Left ventricle myocardium inferior (tissue), 1 donor: Measurements from ENCODE around the gene CDK14. TPM values are rescaled to one million over a fixed set of nuclear protein-coding genes. Genes with fewer than 3 reads are reported as not detected.

ENCODE experiments used
- DNase-seq: peaks from one replicate; pipeline ENCODE4 v3.0.0-alpha.2; 2020
- H3K27ac ChIP-seq: fragments of 200-600 bp; replicated peaks from 2 replicates; pipeline ENCODE4 v1.8.0; 2021
- H3K27me3 ChIP-seq: fragments of 200-600 bp; 2 replicates; pipeline ENCODE4 v1.8.0; 2021; ENCODE audit warnings: low read depth
- H3K36me3 ChIP-seq: fragments of 200-600 bp; 2 replicates; pipeline ENCODE4 v1.8.0; 2021
- H3K4me1 ChIP-seq: fragments of 200-600 bp; 2 replicates; pipeline ENCODE4 v1.8.0; 2021
- H3K4me3 ChIP-seq: fragments of 200-600 bp; 2 replicates; pipeline ENCODE4 v1.8.0; 2021; ENCODE audit warnings: mild to moderate bottlenecking, moderate library complexity
- H3K9me3 ChIP-seq: fragments of 200-600 bp; replicated peaks from 2 replicates; pipeline ENCODE4 v1.8.0; 2021
- intact Hi-C: fragments of 100-400 bp; cut with micrococcal nuclease; formaldehyde crosslinking; loops from one replicate; pipeline ENCODE4 v1.11.0; 2022
- total RNA-seq: library from RNA; stranded (reverse); fragmentation: NEBNext Ultra II Directional; extraction: Animal tissue kit (Norgen Biotek cat#: 25700); gene quantifications from one replicate; pipeline ENCODE4 v1.2.1, GENCODE V29; 2021
- TF ChIP-seq, protein P1 (sequence below): fragments of 200-600 bp; IDR thresholded peaks from 2 replicates; pipeline ENCODE4 v1.8.0; 2021; ENCODE audit warnings: antibody characterized with exemption, mild to moderate bottlenecking, borderline replicate concordance
- donor health status: DM: no; HTN: yes; CAD: no; lungs with severe emphysema.

The CDK14 gene
- total RNA-seq, 1 donor from 2014 or later, result 18.7 TPM

DNA sequence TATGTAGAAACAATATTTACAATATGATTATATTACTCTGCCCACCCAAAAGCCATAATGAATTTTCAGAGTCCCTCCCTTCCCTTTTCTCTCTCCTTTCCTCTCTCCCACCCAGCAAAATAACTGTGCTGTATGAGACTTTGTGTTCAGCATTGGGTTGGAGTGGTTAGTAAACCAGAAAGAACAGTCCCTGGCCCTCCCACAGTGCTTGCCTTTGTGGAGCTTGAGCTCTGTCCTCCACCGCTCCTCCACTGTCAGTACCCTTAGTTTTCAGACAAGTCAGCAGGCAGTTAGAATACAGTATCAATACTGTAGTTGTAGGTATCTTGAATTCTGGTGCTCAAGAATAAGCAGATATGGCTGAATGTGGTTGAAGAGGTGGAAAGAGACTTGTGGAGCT lies 92.7 kb downstream of the CDK14 start:
- intact Hi-C loops, result no loop called here
- Histone ChIP-seq H3K4me3 (no peak overlapping the region), H3K27ac (no peak overlapping the region), H3K36me3 (no peaks in the 10 kb centered on the region), H3K9me3 (no peaks in the 10 kb centered on the region), H3K27me3 (no peaks in the 10 kb centered on the region), H3K4me1 (peaks cover 8% of the 10 kb centered on the region)
- TF ChIP-seq, protein P1, sequence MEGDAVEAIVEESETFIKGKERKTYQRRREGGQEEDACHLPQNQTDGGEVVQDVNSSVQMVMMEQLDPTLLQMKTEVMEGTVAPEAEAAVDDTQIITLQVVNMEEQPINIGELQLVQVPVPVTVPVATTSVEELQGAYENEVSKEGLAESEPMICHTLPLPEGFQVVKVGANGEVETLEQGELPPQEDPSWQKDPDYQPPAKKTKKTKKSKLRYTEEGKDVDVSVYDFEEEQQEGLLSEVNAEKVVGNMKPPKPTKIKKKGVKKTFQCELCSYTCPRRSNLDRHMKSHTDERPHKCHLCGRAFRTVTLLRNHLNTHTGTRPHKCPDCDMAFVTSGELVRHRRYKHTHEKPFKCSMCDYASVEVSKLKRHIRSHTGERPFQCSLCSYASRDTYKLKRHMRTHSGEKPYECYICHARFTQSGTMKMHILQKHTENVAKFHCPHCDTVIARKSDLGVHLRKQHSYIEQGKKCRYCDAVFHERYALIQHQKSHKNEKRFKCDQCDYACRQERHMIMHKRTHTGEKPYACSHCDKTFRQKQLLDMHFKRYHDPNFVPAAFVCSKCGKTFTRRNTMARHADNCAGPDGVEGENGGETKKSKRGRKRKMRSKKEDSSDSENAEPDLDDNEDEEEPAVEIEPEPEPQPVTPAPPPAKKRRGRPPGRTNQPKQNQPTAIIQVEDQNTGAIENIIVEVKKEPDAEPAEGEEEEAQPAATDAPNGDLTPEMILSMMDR, result no peak
- no peak for DNase-seq

DNA sequence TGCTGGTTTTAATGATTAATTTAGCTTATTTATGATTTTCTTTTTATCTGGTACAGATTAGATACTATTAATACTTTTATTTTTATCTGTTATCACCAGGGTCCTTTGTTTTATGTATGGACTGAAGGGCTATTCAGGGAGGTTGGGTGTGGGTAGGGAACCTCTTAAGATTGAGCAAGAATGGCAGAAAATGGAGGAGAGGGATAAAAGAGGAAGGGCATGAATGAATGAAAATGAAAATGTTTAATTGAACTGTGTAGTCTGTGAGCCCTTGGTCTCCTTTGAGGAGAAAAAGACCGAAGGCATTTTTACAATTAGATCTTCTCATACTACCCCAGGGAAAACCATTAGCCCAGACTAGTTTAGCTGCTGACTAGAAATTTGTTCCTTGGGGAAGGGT lies 93.1 kb downstream of the CDK14 start:
- TF ChIP-seq, protein P1, result no peak
- DNase-seq, result no peak
- Histone ChIP-seq H3K27ac (no peak overlapping the region), H3K4me3 (no peak overlapping the region), H3K27me3 (no peaks in the 10 kb centered on the region), H3K9me3 (no peaks in the 10 kb centered on the region), H3K36me3 (no peaks in the 10 kb centered on the region), H3K4me1 (peaks cover 8% of the 10 kb centered on the region)
- intact Hi-C loops, result no loop called here

DNA sequence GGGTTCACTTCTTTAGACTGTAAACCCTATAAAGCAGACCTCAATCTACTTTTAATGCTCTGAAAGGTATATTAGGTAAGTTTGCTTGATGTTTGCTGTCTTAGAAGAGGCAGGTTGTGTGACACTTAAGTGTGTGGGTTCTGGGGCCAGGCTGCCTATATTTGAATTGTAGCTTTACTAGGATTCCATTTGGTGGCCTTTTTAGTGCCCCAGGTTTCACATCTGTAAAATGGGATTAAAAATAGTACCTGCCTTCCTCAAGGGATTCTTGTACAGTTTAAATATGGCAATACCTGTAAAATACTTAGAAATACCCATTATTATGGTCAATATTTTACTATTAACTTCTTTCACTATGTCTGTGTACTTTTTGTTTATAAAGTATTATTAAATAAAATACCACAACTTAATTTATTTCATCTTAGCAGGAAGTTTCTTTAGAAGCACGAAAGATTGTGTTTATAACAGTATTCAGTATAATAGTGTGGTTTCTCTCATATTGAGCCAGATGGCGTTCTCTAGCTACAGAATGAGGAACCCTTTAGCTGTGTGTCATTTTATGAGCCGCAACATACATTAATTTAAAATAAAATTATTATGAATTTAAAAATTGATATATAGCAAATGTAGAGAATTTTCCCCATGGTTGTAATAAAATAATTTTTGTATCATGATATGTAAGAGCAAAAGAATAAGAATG lies 94.2 kb downstream of the CDK14 start:
- H3K4me1 ChIP-seq, result peaks cover 8% of the 10 kb centered on the region
- H3K36me3 ChIP-seq, result no peaks in the 10 kb centered on the region
- no peaks in the 10 kb centered on the region for H3K27me3 ChIP-seq
- no peaks in the 10 kb centered on the region for H3K9me3 ChIP-seq
- H3K4me3 ChIP-seq, result no peak overlapping the region
- TF ChIP-seq, protein P1, result no peak
- no peak overlapping the region for H3K27ac ChIP-seq
- intact Hi-C loops, result no loop called here
- no peak for DNase-seq

DNA sequence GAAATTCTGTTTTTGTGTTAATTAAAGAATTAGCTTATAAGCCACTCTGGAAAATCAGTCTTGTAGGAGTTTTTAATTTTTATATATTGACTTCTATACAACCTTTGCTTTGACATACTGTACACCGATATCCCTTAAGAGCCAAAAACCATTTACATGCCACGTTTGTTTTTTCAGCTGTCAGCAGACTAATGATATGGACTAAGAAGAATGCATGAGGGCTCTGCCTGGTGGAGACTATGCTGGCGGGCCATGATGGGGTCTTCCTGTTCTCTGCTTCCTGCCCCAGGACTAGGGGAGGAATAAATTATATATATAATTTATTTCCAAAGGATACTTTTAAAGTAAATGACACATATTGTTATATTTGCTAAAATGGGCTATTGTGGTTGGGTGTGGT lies 96.3 kb downstream of the CDK14 start:
- TF ChIP-seq, protein P1, result no peak
- no peaks in the 10 kb centered on the region for H3K9me3 ChIP-seq
- H3K4me3 ChIP-seq, result no peak overlapping the region
- no peak overlapping the region for H3K27ac ChIP-seq
- H3K4me1 ChIP-seq, result peaks cover 8% of the 10 kb centered on the region
- no peaks in the 10 kb centered on the region for H3K27me3 ChIP-seq
- H3K36me3 ChIP-seq, result no peaks in the 10 kb centered on the region
- intact Hi-C loops, result no loop called here
- DNase-seq, result no peak

DNA sequence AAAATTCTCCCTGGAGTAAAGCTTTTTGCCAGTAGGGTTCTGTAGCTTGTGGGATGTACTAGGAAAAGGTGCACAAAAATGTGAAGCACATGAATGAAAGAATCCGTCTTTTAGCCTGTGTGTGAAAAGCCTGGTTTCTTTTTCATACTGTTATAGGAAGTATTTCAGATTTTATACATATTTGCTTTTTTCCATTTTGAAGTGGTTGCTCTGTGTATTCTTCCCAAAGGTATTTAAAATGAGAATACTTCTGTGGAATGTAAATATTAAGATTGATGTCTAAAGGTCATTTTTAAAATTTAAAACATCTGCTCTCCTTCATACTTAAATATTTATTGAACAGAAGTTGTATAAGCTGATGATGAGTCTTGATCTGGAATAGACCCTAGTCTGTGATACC lies 96.8 kb downstream of the CDK14 start:
- no peak overlapping the region for H3K27ac ChIP-seq
- H3K9me3 ChIP-seq, result no peaks in the 10 kb centered on the region
- TF ChIP-seq, protein P1, result no peak
- intact Hi-C loops, result no loop called here
- no peaks in the 10 kb centered on the region for H3K36me3 ChIP-seq
- peaks cover 8% of the 10 kb centered on the region for H3K4me1 ChIP-seq
- DNase-seq, result no peak
- H3K4me3 ChIP-seq, result no peak overlapping the region
- H3K27me3 ChIP-seq, result no peaks in the 10 kb centered on the region
